GM15510 (cell line): ENCODE measurements around the gene GAN.

Experiments used
- POLR2A ChIP-seq: IDR thresholded peaks from 3 replicates; pipeline ENCODE4 v1.6.1; 2011; ENCODE audit warnings: borderline replicate concordance; ENCODE audit not compliant: insufficient read length; ENCODE audit errors: extremely low read depth

Gene GAN

GRCh38 chr16:81366316-81366932, 51.7 kb downstream of the GAN start:
- TF ChIP-seq POLR2A = no peak

- no peak for TF ChIP-seq POLR2A
Measured at GRCh38 chr16:81367821-81368220, 53.1 kb downstream of the GAN start.

GRCh38 chr16:81369888-81370504, 55.2 kb downstream of the GAN start:
- TF ChIP-seq POLR2A = no peak

- TF ChIP-seq POLR2A = no peak
Measured at GRCh38 chr16:81371106-81371505, 56.3 kb downstream of the GAN start.

- no peak for TF ChIP-seq POLR2A
Measured at GRCh38 chr16:81374550-81374949, 59.8 kb downstream of the GAN start.

- no peak for TF ChIP-seq POLR2A
Measured at GRCh38 chr16:81376880-81377279, 62.1 kb downstream of the GAN start.

- TF ChIP-seq POLR2A = no peak
Measured at GRCh38 chr16:81378049-81378448, 63.3 kb downstream of the GAN start.

GRCh38 chr16:81380932-81381331, 66.2 kb downstream of the GAN start:
- no peak for TF ChIP-seq POLR2A

GRCh38 chr16:81384006-81384405, 69.2 kb downstream of the GAN start:
- TF ChIP-seq POLR2A = no peak

- no peak for TF ChIP-seq POLR2A
Measured at GRCh38 chr16:81385031-81385756, 70.4 kb downstream of the GAN start.

- no peak for TF ChIP-seq POLR2A
Measured at GRCh38 chr16:81388357-81388756, 73.6 kb downstream of the GAN start.

- TF ChIP-seq POLR2A = no peak
Measured at GRCh38 chr16:81390840-81391239, 76.1 kb downstream of the GAN start.

- TF ChIP-seq POLR2A = no peak
Measured at GRCh38 chr16:81392011-81392410, 77.2 kb downstream of the GAN start.

GRCh38 chr16:81394416-81394815, 79.7 kb downstream of the GAN start:
- TF ChIP-seq POLR2A = no peak

- TF ChIP-seq POLR2A = no peak
Measured at GRCh38 chr16:81394966-81395655, 80.3 kb downstream of the GAN start.
